ENCODE data around the gene ZNF469. TPM values are rescaled to one million over a fixed set of nuclear protein-coding genes. Genes with fewer than 3 reads are reported as not detected.

ZNF469 gene
- polyA plus RNA-seq, 1 donor (not counting 4 experiments of a cell fraction or from before 2014, with no cell fraction given): not detected

DNA sequence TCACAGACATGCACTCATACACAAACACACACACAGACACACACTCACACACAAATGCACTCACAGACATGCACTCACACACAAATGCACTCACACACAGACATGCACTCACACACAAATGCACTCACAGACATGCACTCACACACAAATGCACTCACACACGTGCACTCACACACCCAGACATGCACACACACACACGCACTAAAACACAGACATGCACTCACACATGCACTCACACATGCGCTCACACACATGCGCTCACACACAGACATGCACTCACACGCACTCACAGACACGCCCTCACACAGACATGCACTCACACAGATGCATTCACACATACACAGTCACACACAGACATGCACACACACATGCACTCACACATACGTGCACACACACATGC, 2.7 kb upstream of the ZNF469 start:
- no peaks in the 10 kb centered on the region for H3K36me3 ChIP-seq (ENCODE audit: control insufficient read depth in 2 of 2, extremely low read depth in 1 of 2, insufficient read depth in 2 of 2, low read length in 2 of 2)
- no peak overlapping the region for H3K27ac ChIP-seq (ENCODE audit: control insufficient read depth, insufficient read depth, low read length)
- H3K4me2 ChIP-seq (ENCODE audit: control insufficient read depth, extremely low read depth, insufficient read depth, low read depth, low read length): no peak overlapping the region
- TF ChIP-seq, protein P1, sequence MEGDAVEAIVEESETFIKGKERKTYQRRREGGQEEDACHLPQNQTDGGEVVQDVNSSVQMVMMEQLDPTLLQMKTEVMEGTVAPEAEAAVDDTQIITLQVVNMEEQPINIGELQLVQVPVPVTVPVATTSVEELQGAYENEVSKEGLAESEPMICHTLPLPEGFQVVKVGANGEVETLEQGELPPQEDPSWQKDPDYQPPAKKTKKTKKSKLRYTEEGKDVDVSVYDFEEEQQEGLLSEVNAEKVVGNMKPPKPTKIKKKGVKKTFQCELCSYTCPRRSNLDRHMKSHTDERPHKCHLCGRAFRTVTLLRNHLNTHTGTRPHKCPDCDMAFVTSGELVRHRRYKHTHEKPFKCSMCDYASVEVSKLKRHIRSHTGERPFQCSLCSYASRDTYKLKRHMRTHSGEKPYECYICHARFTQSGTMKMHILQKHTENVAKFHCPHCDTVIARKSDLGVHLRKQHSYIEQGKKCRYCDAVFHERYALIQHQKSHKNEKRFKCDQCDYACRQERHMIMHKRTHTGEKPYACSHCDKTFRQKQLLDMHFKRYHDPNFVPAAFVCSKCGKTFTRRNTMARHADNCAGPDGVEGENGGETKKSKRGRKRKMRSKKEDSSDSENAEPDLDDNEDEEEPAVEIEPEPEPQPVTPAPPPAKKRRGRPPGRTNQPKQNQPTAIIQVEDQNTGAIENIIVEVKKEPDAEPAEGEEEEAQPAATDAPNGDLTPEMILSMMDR (optimal IDR thresholded peaks at IDR 0.05 in 1 of 3, IDR thresholded peaks at IDR 0.05 in 1 of 3, conservative IDR thresholded peaks at IDR 0.05 in 1 of 3; ENCODE audit: extremely low read depth in 1 of 3, insufficient read depth in 2 of 3, low read length in 3 of 3): no peak
- TF ChIP-seq EZH2 (IDR thresholded peaks at IDR 0.05; ENCODE audit: low read length): no peak
- FAIRE-seq: no peak
- DNase-seq (ENCODE audit: low read depth, low spot score): no peak
- dilution Hi-C loops (cut with MboI; ENCODE audit: extremely low pct_ligation_motif_present, low sequenced_read_pairs): no loop called here
- no peak overlapping the region for H3K9ac ChIP-seq (ENCODE audit: control insufficient read depth, extremely low read depth, insufficient read depth, low read length)
- H3K4me1 ChIP-seq (ENCODE audit: control insufficient read depth, extremely low read depth, insufficient read depth, low read length): no peaks in the 10 kb centered on the region
- H3K79me2 ChIP-seq (ENCODE audit: control insufficient read depth, insufficient read depth, low read length): no peaks in the 10 kb centered on the region
- no peaks in the 10 kb centered on the region for H4K20me1 ChIP-seq (ENCODE audit: control insufficient read depth, extremely low read depth, insufficient read depth, low read length)
- H3K9me3 ChIP-seq (ENCODE audit: control insufficient read depth, low read depth, low read length): peaks cover 5% of the 10 kb centered on the region
- H3K4me3 ChIP-seq (ENCODE audit: control insufficient read depth in 2 of 3, extremely low read depth in 1 of 3, insufficient read depth in 2 of 3, low read depth in 1 of 3, low read length in 3 of 3): no peak overlapping the region
- H3K9me1 ChIP-seq (ENCODE audit: control insufficient read depth, extremely low read depth, insufficient read depth, low read length): no peaks in the 10 kb centered on the region
- peaks cover 32% of the 10 kb centered on the region for H3K27me3 ChIP-seq (ENCODE audit: control insufficient read depth, extremely low read depth, insufficient read depth, low read length)
- H2AFZ ChIP-seq (ENCODE audit: control insufficient read depth, low read length): no peak overlapping the region

DNA sequence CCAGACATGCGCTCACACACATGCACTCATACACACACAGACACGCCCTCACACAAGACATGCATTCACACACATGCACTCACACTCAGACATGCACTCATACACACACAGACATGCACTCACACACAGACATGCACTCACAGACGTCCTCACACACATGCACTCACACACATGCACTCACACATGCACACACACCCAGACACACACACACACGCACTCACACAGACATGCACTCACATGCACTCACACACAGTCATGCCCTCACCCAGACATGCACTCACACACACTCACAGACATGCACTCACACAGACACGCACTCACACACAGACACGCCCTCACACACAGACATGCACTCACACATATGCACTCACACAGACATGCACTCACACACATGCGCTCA, 2.1 kb upstream of the ZNF469 start:
- Histone ChIP-seq H3K27ac (ENCODE audit: control insufficient read depth, insufficient read depth, low read length) (no peak overlapping the region), H3K9me3 (ENCODE audit: control insufficient read depth, low read depth, low read length) (peaks cover 5% of the 10 kb centered on the region), H4K20me1 (ENCODE audit: control insufficient read depth, extremely low read depth, insufficient read depth, low read length) (no peaks in the 10 kb centered on the region), H3K9ac (ENCODE audit: control insufficient read depth, extremely low read depth, insufficient read depth, low read length) (no peak overlapping the region), H3K4me2 (ENCODE audit: control insufficient read depth, extremely low read depth, insufficient read depth, low read depth, low read length) (no peak overlapping the region), H3K79me2 (ENCODE audit: control insufficient read depth, insufficient read depth, low read length) (no peaks in the 10 kb centered on the region), H3K9me1 (ENCODE audit: control insufficient read depth, extremely low read depth, insufficient read depth, low read length) (no peaks in the 10 kb centered on the region), H3K4me3 (ENCODE audit: control insufficient read depth in 2 of 3, extremely low read depth in 1 of 3, insufficient read depth in 2 of 3, low read depth in 1 of 3, low read length in 3 of 3) (no peak overlapping the region), H2AFZ (ENCODE audit: control insufficient read depth, low read length) (no peak overlapping the region), H3K36me3 (ENCODE audit: control insufficient read depth in 2 of 2, extremely low read depth in 1 of 2, insufficient read depth in 2 of 2, low read length in 2 of 2) (no peaks in the 10 kb centered on the region), H3K27me3 (ENCODE audit: control insufficient read depth, extremely low read depth, insufficient read depth, low read length) (peaks cover 37% of the 10 kb centered on the region), H3K4me1 (ENCODE audit: control insufficient read depth, extremely low read depth, insufficient read depth, low read length) (no peaks in the 10 kb centered on the region)
- no peak for DNase-seq (ENCODE audit: low read depth, low spot score)
- no peak for FAIRE-seq
- TF ChIP-seq EZH2 (IDR thresholded peaks at IDR 0.05; ENCODE audit: low read length): no peak
- TF ChIP-seq, protein P1 (optimal IDR thresholded peaks at IDR 0.05 in 1 of 3, IDR thresholded peaks at IDR 0.05 in 1 of 3, conservative IDR thresholded peaks at IDR 0.05 in 1 of 3; ENCODE audit: extremely low read depth in 1 of 3, insufficient read depth in 2 of 3, low read length in 3 of 3): no peak
- dilution Hi-C loops (cut with MboI; ENCODE audit: extremely low pct_ligation_motif_present, low sequenced_read_pairs): no loop called here
